H1 (cell line): ENCODE measurements around the gene FAM171A1. TPM values are rescaled to one million over a fixed set of nuclear protein-coding genes. Genes with fewer than 3 reads are reported as not detected.

Experiments
- NRF1 ChIP-seq: IDR thresholded peaks from 2 replicates; pipeline ENCODE4 v1.6.1; 2011; ENCODE audit warnings: mild to moderate bottlenecking, low read depth, low read length, improper control_type of control experiment
- RFX5 ChIP-seq: IDR thresholded peaks from 2 replicates; pipeline ENCODE4 v1.6.1; 2011; ENCODE audit warnings: low read depth, low read length, improper control_type of control experiment, borderline replicate concordance
- polyA plus RNA-seq, 7 experiments: library from polyadenylated mRNA; depleted of rRNA in 3 of 7; stranded (reverse) in 5 of 7; unstranded in 2 of 7; fragments of >200 nt in 5 of 7; fragments of 200-250 nt in 2 of 7; gene quantifications; 1 replicate in 5 of 7; 2 replicates in 1 of 7; 4 replicates in 1 of 7; pipeline versions ENCODE4 v1.2.1 to v1.2.3, GENCODE V29; 2011 to 2013; ENCODE audit warnings: missing spikeins in 2 of 7, mixed read lengths in 2 of 7
- total RNA-seq: library from RNA; stranded (reverse); fragmentation: NEBNext Ultra II Directional; extraction: Animal tissue kit (Norgen Biotek cat#: 25700); gene quantifications from 2 replicates; pipeline ENCODE4 v1.2.1, GENCODE V29; 2021

FAM171A1 gene
- total and polyA plus RNA-seq, 2 of the 8 experiments (the other 6 are each of a cell fraction or from before 2014, with no cell fraction given), result 26.6 to 42.1 TPM

GRCh38 chr10:15231426-15231825 is 139.7 kb downstream of the FAM171A1 start (continued):
- TF ChIP-seq NRF1 (no peak), RFX5 (no peak)
